HCT116 (cell line): ENCODE measurements around the gene PRRG2. TPM values are rescaled to one million over a fixed set of nuclear protein-coding genes. Genes with fewer than 3 reads are reported as not detected.

Experiments
- ATAC-seq: fragments of 200-7000 bp; cut with Tn5 transposase; 2 replicates; pipeline ENCODE4 v1.9.1; 2020; ENCODE audit warnings: mild to moderate bottlenecking, moderate library complexity
- BruUV-seq: library from RNA; stranded (reverse); fragments of 400-500 nt; replicated peaks from 2 replicates; lab custom pipeline; 2021; lab: Mats Ljungman, UMichigan
- CTCF ChIA-PET: fragments of 300-600 bp; sonication (Branson Sonifier 250); formaldehyde crosslinking; loops from one replicate; lab custom pipeline; 2021; ENCODE audit warnings: antibody characterized with exemption; lab: Charles Lee
- POLR2A ChIA-PET: fragments of 300-600, 350-600 bp; sonication (Branson Sonifier 250); formaldehyde crosslinking; loops from one replicate; lab custom pipeline; 2021; ENCODE audit warnings: antibody characterized with exemption; lab: Charles Lee
- RAD21 ChIA-PET, 2 experiments: fragments of 300-600 bp; sonication (Branson Sonifier 250); formaldehyde crosslinking; loops; one replicate each; lab custom pipeline; 2023; ENCODE audit warnings: low total read pairs in 2 of 2; ENCODE audit not compliant: uncharacterized antibody in 2 of 2, unreplicated experiment in 2 of 2, low non-redundant PET in 1 of 2; lab: Charles Lee
- DNase-seq: peaks from one replicate; pipeline ENCODE4 v3.0.0-alpha.2; 2010; ENCODE audit warnings: low read depth, low spot score
- H2AFZ ChIP-seq: fragments of 200-600 bp; shearing (Covaris generic), sonication (generic); 2 replicates; pipeline ENCODE4 v1.6.1; 2017; ENCODE audit warnings: low read depth, mixed run types, mixed read lengths, antibody characterized with exemption, low read length; ENCODE audit not compliant: poor library complexity, severe bottlenecking
- H3K27ac ChIP-seq: 2 replicates; pipeline ENCODE4 v1.5.1; 2012; ENCODE audit warnings: low read depth, low read length
- H3K27me3 ChIP-seq: fragments of 200-600 bp; sonication (generic); 2 replicates; pipeline ENCODE4 v1.6.1; 2016; ENCODE audit warnings: mixed run types, low read length, mixed read lengths; ENCODE audit not compliant: insufficient read depth
- H3K36me3 ChIP-seq, 2 experiments: fragments of 200-500 bp in 1 of 2; fragments of 200-600 bp in 1 of 2; sonication (Bioruptor generic) in 1 of 2; sonication (generic) in 1 of 2; 2 replicates each; pipeline versions ENCODE4 v1.5.1 to v1.6.1; 2014 to 2016; ENCODE audit warnings: low read length in 2 of 2, inconsistent platforms in 1 of 2, mixed read lengths in 1 of 2, mixed run types in 1 of 2; ENCODE audit not compliant: insufficient read depth in 2 of 2, control insufficient read depth in 1 of 2
- H3K4me1 ChIP-seq, 2 experiments: fragments of 200-600 bp in 1 of 2; sonication (generic) in 1 of 2; 2 replicates each; pipeline versions ENCODE4 v1.5.1 to v1.6.1; 2012 to 2017; ENCODE audit warnings: low read length in 2 of 2, inconsistent platforms in 1 of 2, mild to moderate bottlenecking in 1 of 2, mixed read lengths in 1 of 2, mixed run types in 1 of 2, moderate library complexity in 1 of 2; ENCODE audit not compliant: insufficient read depth in 2 of 2, control insufficient read depth in 1 of 2
- H3K4me2 ChIP-seq: fragments of 200-600 bp; sonication (generic); 2 replicates; pipeline ENCODE4 v1.6.1; 2017; ENCODE audit warnings: mixed run types, low read length, mixed read lengths
- H3K4me3 ChIP-seq, 2 experiments: fragments of 200-600 bp in 1 of 2; sonication (generic) in 1 of 2; replicated peaks in 1 of 2; 2 replicates each; pipeline ENCODE4 v1.5.1; 2011 to 2016; ENCODE audit warnings: low read length in 2 of 2, control low read depth in 1 of 2, low read depth in 1 of 2, mild to moderate bottlenecking in 1 of 2, mixed read lengths in 1 of 2, mixed run types in 1 of 2
- H3K79me2 ChIP-seq: fragments of 200-600 bp; sonication (generic); 2 replicates; pipeline ENCODE4 v1.6.1; 2017; ENCODE audit warnings: mild to moderate bottlenecking, mixed run types, low read length, moderate library complexity, mixed read lengths; ENCODE audit not compliant: insufficient read depth
- H3K9ac ChIP-seq: fragments of 200-600 bp; sonication (generic); 2 replicates; pipeline ENCODE4 v1.6.1; 2016; ENCODE audit warnings: low read length, mixed read lengths
- H3K9me2 ChIP-seq: fragments of 200-600 bp; sonication (generic), shearing (Covaris generic); 2 replicates; pipeline ENCODE4 v1.6.1; 2017; ENCODE audit warnings: mixed run types, mild to moderate bottlenecking, moderate library complexity; ENCODE audit not compliant: insufficient read depth
- H3K9me3 ChIP-seq, 2 experiments: fragments of 200-500 bp in 1 of 2; fragments of 200-600 bp in 1 of 2; sonication (Bioruptor generic) in 1 of 2; sonication (generic) in 1 of 2; 2 replicates each; pipeline ENCODE4 v1.6.1; 2014 to 2017; ENCODE audit warnings: low read length in 2 of 2, mixed read lengths in 2 of 2, inconsistent platforms in 1 of 2, low read depth in 1 of 2, mild to moderate bottlenecking in 1 of 2, mixed run types in 1 of 2, moderate library complexity in 1 of 2; ENCODE audit not compliant: control insufficient read depth in 1 of 2, insufficient read depth in 1 of 2
- H4K20me1 ChIP-seq: fragments of 200-600 bp; sonication (generic), shearing (Covaris generic); 2 replicates; pipeline ENCODE4 v1.6.1; 2017; ENCODE audit warnings: mixed run types, mild to moderate bottlenecking, moderate library complexity; ENCODE audit not compliant: insufficient read depth
- ATF3 ChIP-seq: IDR thresholded peaks from 2 replicates; pipeline ENCODE4 v1.6.1; 2012
- CEBPB ChIP-seq: IDR thresholded peaks from 2 replicates; pipeline ENCODE4 v1.6.1; 2012; ENCODE audit warnings: low read depth
- ELF1 ChIP-seq: IDR thresholded peaks from 2 replicates; pipeline ENCODE4 v1.6.1; 2012; ENCODE audit warnings: low read depth, borderline replicate concordance
- EZH2phosphoT487 ChIP-seq: fragments of 200-600 bp; IDR thresholded peaks from 2 replicates; pipeline ENCODE4 v1.6.1; 2018; ENCODE audit warnings: antibody characterized with exemption, borderline replicate concordance
- FOSL1 ChIP-seq: IDR thresholded peaks from 2 replicates; pipeline ENCODE4 v1.6.1; 2012; ENCODE audit warnings: low read depth
- JUND ChIP-seq: IDR thresholded peaks from 2 replicates; pipeline ENCODE4 v1.6.1; 2012
- MAX ChIP-seq: IDR thresholded peaks from 2 replicates; pipeline ENCODE4 v1.6.1; 2012
- POLR2AphosphoS5 ChIP-seq: IDR thresholded peaks from 2 replicates; pipeline ENCODE4 v1.6.1; 2011; ENCODE audit warnings: mild to moderate bottlenecking, low read depth, low read length, moderate library complexity
- RAD21 ChIP-seq: IDR thresholded peaks from 2 replicates; pipeline ENCODE4 v1.6.1; 2012; ENCODE audit warnings: low read depth, mild to moderate bottlenecking
- SIN3A ChIP-seq: IDR thresholded peaks from 2 replicates; pipeline ENCODE4 v1.6.1; 2012; ENCODE audit warnings: low read depth
- SRF ChIP-seq: IDR thresholded peaks from 2 replicates; pipeline ENCODE4 v1.6.1; 2012; ENCODE audit warnings: low read depth
- TCF7L2 ChIP-seq: IDR thresholded peaks from 2 replicates; pipeline ENCODE4 v1.7.0; 2011; ENCODE audit warnings: borderline replicate concordance, inconsistent platforms; ENCODE audit not compliant: insufficient read depth, insufficient read length; ENCODE audit errors: extremely low read depth
- ZFX ChIP-seq: fragments of 450-650 bp; IDR thresholded peaks from 2 replicates; pipeline ENCODE4 v1.6.1; 2017
- ZNF274 ChIP-seq: fragments of 200-500 bp; sonication (Bioruptor generic); IDR thresholded peaks from 2 replicates; pipeline ENCODE4 v1.6.1; 2014; ENCODE audit warnings: mild to moderate bottlenecking, low read depth, low read length, inconsistent platforms
- intact Hi-C: fragments of 100-400 bp; cut with micrococcal nuclease; formaldehyde crosslinking; loops from 2 replicates; pipeline ENCODE4 v1.10.0; 2022
- total RNA-seq: library from RNA; stranded (reverse); gene quantifications from one replicate; pipeline ENCODE4 v1.2.1, GENCODE V29; 2021; ENCODE audit not compliant: unreplicated experiment

The PRRG2 gene
- total RNA-seq, 1 experiment from 2014 or later, result 6.2 TPM

GRCh38 chr19:49631014-49631588, 50.0 kb downstream of the PRRG2 start:
- no peak overlapping the region for H3K9ac ChIP-seq
- RAD21 ChIA-PET, result no interaction called here
- peaks cover 3 to 12% of the 10 kb centered on the region in 2 experiments; a peak in 2 of 4 replicates for H3K4me1 ChIP-seq
- no peaks in the 10 kb centered on the region for H3K9me2 ChIP-seq
- intact Hi-C loops, result no loop called here
- H3K9me3 ChIP-seq, result no peaks in the 10 kb centered on the region
- H3K4me2 ChIP-seq, result no peak overlapping the region
- DNase-seq, result no peak
- TSS peak; percentile 40 for BruUV-seq
- no peaks in the 10 kb centered on the region for H3K79me2 ChIP-seq
- H3K36me3 ChIP-seq, result peaks cover 0 to 2% of the 10 kb centered on the region in 2 experiments; a peak in 1 of 4 replicates
- CTCF ChIA-PET, result interaction anchor here (1.1 kb wide), 1 partner anchor 20 kb away, joined by 3 read pairs; no protein-coding TSS in a partner anchor
- no peak overlapping the region for H3K4me3 ChIP-seq
- H3K27ac ChIP-seq, result no peak overlapping the region
- TF ChIP-seq EZH2phosphoT487 (no peak), FOSL1 (no peak), ZNF274 (no peak), ATF3 (no peak), ZFX (no peak)
- ATAC-seq, result 0 out of 2 replicates have a peak, but pooled peaks have one; percentile 15
- no peak overlapping the region for H2AFZ ChIP-seq
- no peaks in the 10 kb centered on the region for H3K27me3 ChIP-seq
- POLR2A ChIA-PET, result interaction anchor here (2.9 kb wide), 1 partner anchor 9 kb away, joined by 13 read pairs; the partner anchor contains the start of gene RRAS
- no peaks in the 10 kb centered on the region for H4K20me1 ChIP-seq

- H3K9me3 ChIP-seq, result no peaks in the 10 kb centered on the region
- ChIA-PET POLR2A (interaction anchor here (2.9 kb wide), 1 partner anchor 9 kb away, joined by 13 read pairs; the partner anchor contains the start of gene RRAS), CTCF (interaction anchor here (1.1 kb wide), 1 partner anchor 20 kb away, joined by 3 read pairs; no protein-coding TSS in a partner anchor), RAD21 (no interaction called here)
- no peaks in the 10 kb centered on the region for H3K79me2 ChIP-seq
- no peak overlapping the region for H3K4me2 ChIP-seq
- no TSS peak for BruUV-seq
- H3K27ac ChIP-seq, result no peak overlapping the region
- ATAC-seq (no peak), DNase-seq (no peak)
- intact Hi-C loops, result no loop called here
- no peaks in the 10 kb centered on the region for H4K20me1 ChIP-seq
- no peak overlapping the region for H2AFZ ChIP-seq
- H3K4me3 ChIP-seq, result no peak overlapping the region
- no peaks in the 10 kb centered on the region; a peak in 1 of 4 replicates for H3K36me3 ChIP-seq
- TF ChIP-seq MAX, result no peak
- TF ChIP-seq JUND, result no peak
- TF ChIP-seq FOSL1, result no peak
- no peak for TF ChIP-seq RAD21
- TF ChIP-seq CEBPB, result no peak
- no peak for TF ChIP-seq ELF1
- TF ChIP-seq POLR2AphosphoS5, result no peak
- no peak for TF ChIP-seq TCF7L2
- TF ChIP-seq SRF, result no peak
- TF ChIP-seq SIN3A, result no peak
- TF ChIP-seq ATF3, result no peak
- TF ChIP-seq, all 23 proteins: peak for 0
- Histone ChIP-seq H3K9ac (no peak overlapping the region), H3K9me2 (no peaks in the 10 kb centered on the region), H3K27me3 (no peaks in the 10 kb centered on the region), H3K4me1 (peaks cover 3 to 12% of the 10 kb centered on the region in 2 experiments; a peak in 2 of 4 replicates)
Observed at GRCh38 chr19:49631610-49632192, 50.6 kb downstream of the PRRG2 start.
